ENCODE results near the gene FDX2. TPM values are rescaled to one million over a fixed set of nuclear protein-coding genes. Genes with fewer than 3 reads are reported as not detected.

Gene FDX2
- total and polyA plus RNA-seq, 12 donors: 11.7 to 35.5 (median 17.4) TPM

GRCh38 chr19:10286803-10287737 lies 28.7 kb downstream of the FDX2 start, which contains the start of gene ICAM4:
ICAM4 (plus strand) TSS chr19:10286955; CDS start chr19:10287013, 58 bp downstream.
- no peaks in the 10 kb centered on the region for H3K9me3 ChIP-seq
- H3K27ac ChIP-seq: peak within 1 kb of the TSS; percentile 2 to 80 (median 50)
- intact Hi-C loops (cut with DNase I): loop anchor here in 2 of 10 donors (2.0 to 5.0 kb wide), 3 partner anchors 28 to 45 kb away; partner anchors contain the start of gene RAVER1 (in 1 of the 2)
- WGBS, 2 donors: 2% methylated on average over 56 to 59 of the region's 59 CpGs
- peaks cover 23 to 75% (median 67%) of the 10 kb centered on the region in 9 donors for H3K4me1 ChIP-seq
- peaks cover 0 to 42% (median 20%) of the 10 kb centered on the region in 9 donors for H3K36me3 ChIP-seq
- DNase-seq (peak; percentile 89 to 90), ATAC-seq (peak; percentile 71 to 91 (median 82))
- H3K27me3 ChIP-seq: peaks cover 3 to 53% (median 50%) of the 10 kb centered on the region in 7 donors
- peak within 1 kb of the TSS in 9 of 10 donors; percentile 2 to 54 (median 28) for H3K4me3 ChIP-seq
- TF ChIP-seq CTCF (IDR thresholded peaks at IDR 0.05): no peak

GRCh38 chr19:10285393-10285792 lies 30.4 kb downstream of the FDX2 start:
- TF ChIP-seq CTCF (IDR thresholded peaks at IDR 0.05): no peak
- H3K27me3 ChIP-seq: peaks cover 0 to 36% (median 33%) of the 10 kb centered on the region in 7 donors
- H3K4me3 ChIP-seq: no peak overlapping the region
- intact Hi-C loops (cut with DNase I): loop anchor here in 2 of 10 donors (5.0 kb wide), 2 partner anchors 42 to 47 kb away; partner anchors contain the start of gene RAVER1 (in 1 of the 2)
- ATAC-seq: no peak
- H3K9me3 ChIP-seq: no peaks in the 10 kb centered on the region
- no peak for DNase-seq
- H3K36me3 ChIP-seq: peaks cover 0 to 59% (median 20%) of the 10 kb centered on the region in 9 donors
- WGBS, 2 donors: 95 to 96% methylated on average over 4 of the region's 4 CpGs
- H3K4me1 ChIP-seq: peaks cover 16 to 58% (median 51%) of the 10 kb centered on the region in 9 donors
- H3K27ac ChIP-seq: no peak overlapping the region

GRCh38 chr19:10284960-10285278 lies 30.9 kb downstream of the FDX2 start:
- DNase-seq (no peak), ATAC-seq (no peak)
- peaks cover 13 to 53% (median 46%) of the 10 kb centered on the region in 9 donors for H3K4me1 ChIP-seq
- H3K4me3 ChIP-seq: no peak overlapping the region
- intact Hi-C loops (cut with DNase I): loop anchor here in 2 of 10 donors (5.0 kb wide), 2 partner anchors 42 to 47 kb away; partner anchors contain the start of gene RAVER1 (in 1 of the 2)
- peaks cover 0 to 31% (median 28%) of the 10 kb centered on the region in 7 donors for H3K27me3 ChIP-seq
- peaks cover 0 to 64% (median 20%) of the 10 kb centered on the region in 9 donors for H3K36me3 ChIP-seq
- no peak overlapping the region for H3K27ac ChIP-seq
- H3K9me3 ChIP-seq: no peaks in the 10 kb centered on the region
- WGBS, 2 donors: 96 to 97% methylated on average over 13 of the region's 13 CpGs
- no peak for TF ChIP-seq CTCF (IDR thresholded peaks at IDR 0.05)

All from heart right ventricle (tissue), 16 donors.